T1000 (cell line): ENCODE measurements around the gene PRKD1.
"Not testable (repeated sequence)": the region's sequence is repeated elsewhere in the genome, so short reads cannot be mapped to it uniquely, and the experiment has no call there.

Experiments
- DNase-seq: peaks from one replicate; lab custom pipeline; 2025; ENCODE audit warnings: mixed read lengths; lab: John Stamatoyannopoulos, UW

Gene PRKD1

DNA sequence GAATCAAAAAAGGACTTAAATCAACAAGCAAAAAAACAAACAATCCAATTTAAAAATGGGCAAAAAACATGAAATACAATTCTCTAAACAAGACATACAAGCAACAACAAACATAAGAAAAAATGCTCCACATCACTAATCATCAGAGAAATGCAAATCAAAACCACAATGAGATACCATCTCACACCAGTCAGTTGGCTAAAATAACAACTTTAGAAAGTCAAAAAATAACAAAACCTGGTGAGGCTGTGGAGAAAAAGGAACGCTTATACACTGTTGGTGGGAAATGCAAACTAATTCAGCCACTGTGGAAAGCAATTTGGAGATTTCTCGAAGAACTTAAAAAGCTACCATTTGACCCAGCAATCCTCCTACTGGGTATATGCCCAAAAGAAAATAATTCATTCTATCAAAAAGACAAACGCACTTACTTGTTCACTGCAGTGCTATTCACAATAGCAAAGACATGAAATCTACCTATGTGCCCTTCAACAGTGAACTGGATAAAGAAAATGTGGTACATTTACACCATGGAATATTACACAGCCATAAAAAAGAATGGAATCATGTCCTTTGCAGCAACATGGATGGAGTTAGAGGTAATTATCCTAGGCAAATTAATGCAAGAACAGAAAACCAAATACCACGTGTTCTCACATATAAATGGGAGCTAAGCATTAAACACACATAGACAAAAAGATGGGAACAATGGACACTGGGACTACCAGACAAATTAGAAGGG, 26.9 kb downstream of the PRKD1 start:
- DNase-seq, result no peak

DNA sequence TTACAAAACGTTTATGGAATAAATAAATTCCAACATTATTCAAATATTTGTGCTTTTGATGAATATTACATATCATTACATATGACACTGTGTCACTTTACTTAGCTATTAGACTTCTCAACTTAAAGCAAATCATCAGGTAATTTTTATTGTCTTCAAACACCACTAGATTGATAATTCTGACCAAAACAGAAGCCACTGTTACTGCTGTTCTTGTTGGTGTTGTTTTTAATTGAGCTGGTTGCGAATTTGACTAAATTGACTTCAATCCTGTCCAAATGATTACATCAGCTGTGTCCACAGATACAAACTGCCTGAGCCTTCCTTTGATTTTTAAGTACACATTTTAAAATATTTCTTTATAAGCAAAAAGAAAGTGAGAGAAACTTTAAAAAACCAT, 29.2 kb downstream of the PRKD1 start:
- no peak for DNase-seq

DNA sequence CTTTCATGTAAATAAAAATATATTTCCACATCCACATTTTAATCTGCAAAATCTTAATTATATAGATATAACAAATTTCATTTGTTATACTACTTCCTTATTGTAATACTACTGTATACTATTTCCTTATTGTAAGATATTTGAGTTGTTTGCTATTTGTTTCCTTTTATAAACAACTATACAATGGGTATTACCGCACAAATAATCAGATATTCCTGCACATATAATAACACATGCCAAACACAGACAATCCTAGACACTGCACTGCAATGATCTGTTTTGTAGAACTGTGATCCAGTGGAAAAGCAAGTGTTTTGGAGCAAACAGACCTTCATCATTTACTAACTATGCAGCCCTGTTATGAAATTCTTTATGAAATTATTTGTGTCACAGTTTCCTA, 30.5 kb downstream of the PRKD1 start:
- DNase-seq, result no peak

DNA sequence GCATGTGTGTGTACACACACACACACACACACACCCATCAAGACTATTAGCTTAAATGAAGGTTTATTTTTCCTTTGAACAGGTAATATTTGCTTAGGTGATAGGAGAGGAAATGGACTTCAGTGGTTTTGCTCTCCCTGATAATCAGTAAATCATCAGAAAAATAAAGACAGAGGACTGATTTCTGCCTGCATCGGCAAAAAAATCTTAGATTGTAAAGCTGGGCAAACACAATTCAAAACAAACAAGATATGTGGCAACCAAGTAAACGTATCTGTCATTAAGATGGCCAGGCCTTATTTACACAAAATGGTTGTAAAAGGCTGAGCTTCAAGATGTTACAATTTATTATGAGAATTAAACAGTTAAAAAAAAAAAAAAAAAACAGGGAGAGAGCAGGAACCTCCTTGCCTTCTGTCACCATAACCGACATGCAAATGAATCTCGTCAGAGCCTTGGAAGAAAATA, 31.3 kb downstream of the PRKD1 start:
- no peak for DNase-seq

DNA sequence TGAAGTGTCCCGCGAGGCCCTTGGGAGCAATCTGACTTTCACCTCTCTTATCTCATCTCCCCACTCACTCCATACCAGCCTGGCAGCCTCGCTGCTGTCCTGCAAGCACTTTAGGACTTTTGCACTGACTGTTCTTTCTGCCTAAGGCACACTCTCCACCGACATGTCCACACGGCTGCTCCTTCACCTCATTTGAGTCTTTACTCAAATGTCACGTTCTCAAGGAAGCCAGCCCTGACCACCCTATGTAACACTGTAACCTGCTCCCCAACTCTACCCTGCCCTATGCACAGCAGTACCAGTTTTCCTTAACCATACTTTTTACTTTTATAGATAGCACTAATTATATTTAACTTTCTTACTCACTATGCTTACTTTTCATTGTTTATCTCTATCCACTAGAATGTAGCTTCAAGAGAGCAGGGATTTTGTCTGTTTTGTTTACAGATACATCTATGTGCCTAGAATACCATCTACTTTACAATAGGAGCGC, 32.0 kb downstream of the PRKD1 start:
- DNase-seq, result no peak

DNA sequence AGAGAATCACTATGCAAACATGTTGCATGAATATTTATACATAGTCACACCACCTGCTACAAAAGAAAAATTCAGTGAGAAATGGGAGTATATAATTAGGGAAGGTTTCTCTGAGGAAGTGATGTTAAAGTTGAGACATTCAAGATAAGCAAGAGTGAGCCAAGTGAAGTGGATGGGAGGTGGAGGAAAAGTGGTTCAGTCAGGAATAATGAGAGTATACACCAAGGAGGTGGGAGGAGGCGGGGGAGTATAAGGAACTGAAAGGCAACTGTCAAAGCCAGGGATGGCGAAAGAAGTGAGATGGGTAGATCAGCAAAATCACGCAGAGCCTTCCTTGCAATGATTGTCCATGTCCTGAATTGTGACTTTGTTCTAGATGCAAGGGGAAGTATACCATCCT, 33.7 kb downstream of the PRKD1 start:
- DNase-seq, result no peak

DNA sequence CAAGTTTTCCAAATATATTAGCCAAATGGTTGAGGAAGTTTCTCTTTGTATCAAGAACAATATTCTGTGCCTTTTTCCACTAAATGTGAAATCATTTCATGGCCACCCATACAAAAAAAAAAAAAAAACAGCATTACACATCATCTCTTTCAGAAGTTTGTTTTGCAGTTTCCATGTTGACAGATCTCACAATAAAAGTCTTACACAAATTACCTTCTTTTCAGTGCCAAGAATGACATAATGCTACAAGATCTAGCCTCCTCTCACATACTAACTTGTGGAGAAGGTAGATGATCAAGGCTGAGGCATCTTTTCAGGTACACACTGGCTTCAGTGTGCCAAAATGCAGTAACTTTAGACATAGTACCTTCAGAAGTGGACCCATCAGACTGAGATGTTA, 35.3 kb downstream of the PRKD1 start:
- DNase-seq, result no peak

DNA sequence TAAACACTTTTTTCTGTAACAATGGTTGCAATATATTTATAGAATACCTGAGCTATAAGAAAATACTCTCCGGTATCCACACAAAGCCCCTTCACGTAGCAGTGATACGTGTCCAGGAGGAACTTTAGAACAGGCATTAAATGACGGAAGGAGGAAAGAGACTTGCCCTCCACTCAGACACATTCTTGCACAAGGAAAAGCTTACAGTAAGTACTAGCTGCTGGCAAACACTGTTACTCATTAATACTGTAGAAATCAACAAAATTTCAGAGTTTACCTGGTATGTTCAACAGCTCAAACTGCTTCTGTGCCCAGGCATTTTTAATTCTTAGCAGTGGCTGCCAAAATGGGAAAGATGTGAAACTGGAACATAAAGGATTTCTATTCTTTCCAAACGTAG, 41.7 kb downstream of the PRKD1 start:
- DNase-seq, result no peak

DNA sequence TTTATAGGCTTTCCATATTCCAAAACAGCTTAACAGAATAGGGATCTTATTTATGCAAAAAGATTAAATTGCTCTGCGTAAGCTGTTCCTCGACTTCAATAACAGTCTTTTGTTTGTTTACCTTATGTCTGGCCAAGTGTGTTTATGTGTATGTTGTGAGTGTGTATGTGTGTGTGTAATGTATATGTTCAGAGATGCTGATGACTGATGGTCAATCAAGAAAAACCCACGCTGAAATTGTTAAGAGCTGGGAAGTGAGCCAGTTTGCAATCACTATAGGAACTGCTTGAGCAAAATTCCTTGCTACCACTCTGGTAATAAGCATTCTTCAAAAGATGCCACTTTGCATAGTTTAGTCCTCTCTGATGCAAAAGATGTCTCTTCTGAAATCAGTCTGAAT, 59.6 kb downstream of the PRKD1 start:
- no peak for DNase-seq

DNA sequence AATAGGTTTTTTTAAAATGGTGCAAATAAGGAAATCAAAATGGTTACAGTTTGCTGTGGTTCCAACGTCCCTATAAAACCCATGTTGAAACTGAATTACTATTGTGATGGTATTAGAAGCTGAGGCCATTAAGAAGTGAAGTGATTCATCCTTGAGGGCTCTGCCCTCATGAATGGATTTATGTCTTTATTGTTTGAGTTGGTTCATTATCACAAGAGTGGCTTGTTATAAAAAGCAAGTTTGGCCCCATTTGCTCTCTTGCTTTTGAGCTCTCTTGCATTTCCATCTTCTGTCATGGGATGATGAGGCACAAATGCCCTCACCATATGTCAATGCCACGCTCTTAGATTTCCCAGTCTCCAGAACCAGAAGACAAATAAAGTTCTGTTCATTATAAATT, 62.3 kb downstream of the PRKD1 start:
- no peak for DNase-seq

DNA sequence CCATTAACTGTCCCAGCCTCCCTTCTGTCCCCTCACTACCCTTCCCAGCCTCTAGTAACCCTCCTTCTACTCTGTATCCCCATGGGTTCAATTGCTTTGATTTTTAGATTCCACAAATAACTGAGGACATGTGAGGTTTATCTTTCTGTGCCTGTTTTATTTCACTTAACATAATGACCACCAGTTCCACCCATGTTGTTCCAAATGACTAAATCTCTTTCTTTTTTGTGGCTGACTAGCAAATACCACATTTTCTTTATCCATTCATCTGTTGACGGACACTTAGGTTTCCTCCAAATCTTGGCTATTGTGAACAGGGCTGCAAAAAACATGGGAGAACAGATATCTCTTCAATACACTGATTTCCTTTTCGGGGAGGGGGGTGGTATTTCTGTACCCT, 65.7 kb downstream of the PRKD1 start:
- DNase-seq, result no peak

DNA sequence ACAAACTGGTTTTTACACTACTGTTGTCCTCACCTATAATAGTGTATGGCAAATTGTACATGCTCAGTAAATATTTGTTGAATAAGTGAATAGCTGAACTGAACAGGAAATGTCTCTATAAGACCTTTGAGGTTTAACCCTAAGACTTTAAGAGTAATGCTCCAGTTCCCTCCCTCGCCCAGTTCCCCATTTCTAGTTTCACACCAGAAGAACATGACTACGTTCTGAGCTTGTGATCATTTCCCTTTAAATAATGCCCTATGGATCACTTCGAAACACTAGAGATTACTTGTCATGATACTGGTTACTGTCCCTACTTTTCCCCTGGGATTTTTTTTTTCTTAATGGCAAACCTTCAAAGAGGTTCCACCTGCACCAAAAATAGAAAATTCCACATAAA, 69.3 kb downstream of the PRKD1 start:
- no peak for DNase-seq

DNA sequence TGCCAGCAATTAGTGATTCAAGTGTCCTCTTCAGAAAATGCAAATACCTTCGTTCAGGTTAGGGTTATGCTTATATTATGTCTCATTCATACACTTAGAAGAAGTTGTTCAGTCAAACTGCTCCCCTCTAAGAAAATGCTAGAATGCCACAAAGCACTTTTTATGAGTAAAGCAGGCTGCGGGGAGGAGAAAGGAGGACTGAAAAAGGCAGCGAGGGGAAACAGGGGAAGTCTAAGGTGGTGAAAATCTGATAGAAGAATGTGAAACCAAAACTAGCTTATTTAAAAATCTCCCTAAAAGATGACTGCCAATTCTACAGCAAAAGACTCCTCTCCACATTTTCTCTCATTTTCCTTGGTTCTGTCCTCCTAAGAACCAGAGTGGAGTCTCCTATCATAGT, 70.1 kb downstream of the PRKD1 start:
- no peak for DNase-seq

DNA sequence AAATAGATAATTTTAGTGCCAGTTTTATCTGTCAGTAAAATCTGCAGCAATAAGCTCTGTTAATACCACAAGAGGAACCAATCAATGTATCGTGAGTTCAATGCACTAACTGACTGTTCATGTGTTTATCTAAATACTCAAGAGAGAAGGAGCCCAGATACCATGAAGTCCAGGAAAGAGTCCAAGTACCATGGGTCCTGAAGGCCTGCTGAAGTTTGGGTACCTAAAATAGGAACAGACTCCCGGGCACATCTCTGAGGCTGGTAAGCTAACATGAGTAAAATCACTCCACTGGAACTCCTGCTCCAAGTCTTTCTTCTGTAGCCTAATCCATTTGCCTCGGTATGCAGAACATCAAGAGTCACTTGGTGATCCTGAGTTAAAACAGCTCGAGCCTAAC, 71.1 kb downstream of the PRKD1 start:
- DNase-seq, result no peak

DNA sequence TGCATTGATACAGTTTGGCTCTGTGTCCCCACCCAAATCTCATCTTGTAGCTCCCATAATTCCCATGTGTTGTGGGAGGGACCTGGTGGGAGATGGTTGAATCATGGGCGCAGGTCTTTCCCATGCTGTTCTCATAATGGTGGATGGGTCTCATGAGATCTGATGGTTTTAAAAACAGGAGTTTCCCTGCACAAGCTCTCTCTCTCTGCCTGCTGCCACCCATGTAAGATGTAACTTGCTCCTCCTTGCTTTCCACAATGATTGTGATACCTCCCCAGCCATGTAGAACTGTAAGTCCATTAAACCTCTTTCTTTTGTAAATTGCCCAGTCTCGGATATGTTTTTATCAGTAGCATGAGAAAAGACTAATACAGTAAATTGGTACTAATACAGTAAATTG, 74.0 kb downstream of the PRKD1 start:
- not testable (repeated sequence) for DNase-seq

DNA sequence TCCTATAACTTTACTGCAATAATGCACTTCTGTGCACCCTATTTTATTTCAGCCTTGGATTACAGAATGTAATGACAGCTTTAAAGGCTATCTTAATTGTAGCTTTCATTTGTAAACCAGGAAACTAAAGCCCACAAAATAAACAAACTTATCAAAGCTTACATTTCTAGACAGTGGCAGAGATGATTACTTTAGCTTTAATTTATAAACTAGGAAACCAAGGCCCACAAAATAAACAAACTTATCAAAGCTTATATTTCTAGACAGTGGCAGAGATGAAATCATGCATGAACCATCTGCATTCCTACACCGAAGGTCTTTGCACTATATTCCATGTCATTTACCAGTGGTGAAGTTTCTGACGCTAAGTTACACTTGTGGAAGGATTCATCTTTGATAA, 74.4 kb downstream of the PRKD1 start:
- no peak for DNase-seq

DNA sequence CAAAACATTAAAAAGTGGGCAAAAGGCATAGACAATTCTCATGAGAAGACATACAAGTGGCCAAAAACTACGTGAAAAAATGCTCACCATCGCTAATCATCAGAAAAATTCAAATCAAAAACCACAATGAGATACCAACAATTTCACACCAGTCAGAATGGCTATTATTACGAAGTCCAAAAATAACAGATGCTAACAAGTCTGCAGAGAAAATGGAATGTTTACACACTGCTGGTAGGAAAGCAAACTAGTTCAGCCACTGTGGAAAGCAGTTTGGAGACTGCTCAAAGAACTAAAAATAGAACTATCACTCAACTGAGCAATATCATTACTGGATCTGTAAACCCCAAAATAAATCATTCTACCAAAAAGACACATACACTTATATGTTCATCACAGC, 76.2 kb downstream of the PRKD1 start:
- no peak for DNase-seq

DNA sequence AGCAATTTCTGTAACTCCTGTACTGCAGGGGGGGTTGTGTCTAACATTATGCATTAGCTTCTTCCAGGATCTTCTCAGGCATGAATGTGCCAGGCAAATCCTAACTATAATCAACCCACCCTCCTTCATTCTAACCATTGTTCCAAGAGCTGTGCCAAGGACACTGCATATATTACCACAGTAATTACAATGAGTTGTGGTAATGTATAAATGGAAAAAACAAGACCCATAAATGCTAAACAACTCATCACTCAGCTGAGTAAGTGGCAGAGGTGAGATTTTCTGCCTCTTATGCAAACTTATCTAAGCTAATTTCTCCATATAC, 80.6 kb downstream of the PRKD1 start:
- DNase-seq, result no peak

DNA sequence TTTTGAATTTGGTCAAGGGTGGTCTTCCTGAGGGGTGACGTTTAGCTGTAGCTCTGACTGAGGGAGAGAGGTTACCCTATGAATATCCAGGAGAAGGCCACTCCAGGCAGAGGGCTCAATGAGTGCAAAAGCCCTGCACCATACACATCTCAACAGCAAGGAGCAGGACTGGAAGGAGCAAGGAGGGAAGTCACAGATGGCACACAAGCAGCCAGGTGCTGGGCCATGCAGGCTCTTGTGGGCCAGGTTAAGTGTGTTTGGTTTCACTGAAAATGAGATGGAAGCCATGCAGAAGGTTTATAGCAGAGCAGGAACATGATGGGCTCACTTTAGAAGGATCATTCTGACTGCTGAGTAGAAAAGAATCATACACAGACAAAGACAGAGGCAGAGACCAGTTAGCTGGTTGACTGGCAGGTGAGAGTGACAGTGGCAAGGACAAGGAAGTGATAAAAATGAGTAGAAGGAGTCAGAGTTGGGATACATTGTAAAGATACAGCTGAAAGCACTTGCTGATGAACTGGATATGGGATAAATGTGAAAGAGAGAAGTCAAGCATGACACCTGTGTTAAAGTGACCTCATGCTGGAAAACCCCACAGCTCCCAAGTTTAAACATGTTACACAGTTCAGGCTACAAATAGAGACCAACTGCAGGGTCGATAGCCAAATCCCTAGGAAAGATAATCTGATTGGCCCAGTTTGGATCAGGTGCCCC, 81.2 kb downstream of the PRKD1 start:
- no peak for DNase-seq

DNA sequence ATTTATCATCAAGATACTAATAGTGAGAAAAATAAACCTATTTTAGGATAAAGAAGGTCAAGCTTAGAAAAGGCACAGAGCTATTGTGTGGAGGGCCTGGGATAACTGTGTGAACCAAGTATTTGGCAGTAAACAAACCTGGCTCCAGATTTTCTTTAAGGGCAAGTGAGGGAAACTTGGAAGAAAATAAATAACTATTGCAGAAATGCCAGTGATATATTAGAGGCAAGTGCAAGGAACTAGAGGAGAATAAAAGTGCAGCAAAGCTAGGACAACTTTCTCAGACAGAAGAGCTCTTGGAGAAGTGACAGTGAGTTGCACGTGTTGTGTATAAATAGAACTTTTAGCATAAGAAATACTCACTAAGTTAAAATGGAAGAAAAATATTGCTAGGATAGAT, 83.7 kb downstream of the PRKD1 start:
- no peak for DNase-seq

DNA sequence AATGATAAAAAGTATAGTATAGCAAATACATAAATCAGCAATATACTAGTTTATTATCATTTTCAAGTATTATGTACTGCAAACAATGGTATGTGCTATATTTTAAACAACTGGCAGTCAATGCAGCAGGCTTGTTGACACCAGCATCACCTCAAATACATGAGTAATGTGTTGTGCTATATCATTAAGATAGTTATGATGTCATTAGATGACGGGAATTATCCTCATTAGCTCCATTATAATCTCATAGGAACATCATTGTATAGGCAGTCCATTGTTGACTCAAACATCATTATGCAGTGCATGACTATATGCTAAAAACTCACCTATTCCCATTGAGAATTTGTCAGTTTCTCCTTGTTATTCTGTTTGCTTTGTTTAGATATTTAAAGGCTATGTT, 85.4 kb downstream of the PRKD1 start:
- no peak for DNase-seq

DNA sequence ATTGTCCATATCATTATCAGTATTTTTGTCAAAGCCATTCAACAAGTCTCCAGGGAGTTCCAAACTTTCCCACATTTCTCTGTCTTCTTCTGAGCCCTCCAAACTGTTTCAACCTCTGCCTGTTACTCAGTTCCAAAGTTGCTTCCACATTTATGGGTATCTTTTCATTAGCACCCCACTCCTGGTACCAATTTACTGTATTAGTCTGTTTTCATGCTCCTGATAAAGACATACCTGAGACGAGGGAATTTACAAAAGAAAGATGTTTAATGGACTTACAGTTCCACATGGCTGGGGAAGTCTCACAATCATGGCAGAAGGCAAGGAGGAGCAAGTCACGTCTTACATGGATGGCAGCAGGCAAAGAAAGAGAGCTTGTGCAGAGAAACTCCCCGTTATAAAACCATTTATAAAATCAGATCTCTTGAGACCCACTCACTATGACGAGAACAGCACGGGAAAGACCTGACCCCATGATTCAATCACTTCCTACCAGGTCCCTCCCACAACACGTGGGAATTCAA, 87.2 kb downstream of the PRKD1 start:
- not testable (repeated sequence) for DNase-seq

DNA sequence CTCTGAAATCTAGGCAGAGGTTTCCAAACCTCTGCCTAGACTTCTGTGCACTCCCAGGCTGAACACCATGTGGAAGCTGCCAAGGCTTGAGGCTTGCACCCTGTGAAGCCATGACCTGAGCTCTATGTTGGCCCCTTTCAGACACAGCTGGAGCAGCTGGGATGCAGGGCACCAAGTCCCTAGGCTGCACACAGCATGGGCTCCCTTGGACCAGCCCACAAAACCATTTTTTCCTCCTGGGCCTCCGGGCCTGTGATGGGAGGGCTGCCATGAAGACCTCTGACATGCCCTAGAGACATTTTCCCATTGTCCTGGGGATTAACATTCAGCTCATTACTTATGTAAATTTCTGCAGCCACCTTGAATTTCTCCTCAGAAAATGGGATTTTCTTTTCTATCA, 88.0 kb downstream of the PRKD1 start:
- DNase-seq, result not testable (repeated sequence)

DNA sequence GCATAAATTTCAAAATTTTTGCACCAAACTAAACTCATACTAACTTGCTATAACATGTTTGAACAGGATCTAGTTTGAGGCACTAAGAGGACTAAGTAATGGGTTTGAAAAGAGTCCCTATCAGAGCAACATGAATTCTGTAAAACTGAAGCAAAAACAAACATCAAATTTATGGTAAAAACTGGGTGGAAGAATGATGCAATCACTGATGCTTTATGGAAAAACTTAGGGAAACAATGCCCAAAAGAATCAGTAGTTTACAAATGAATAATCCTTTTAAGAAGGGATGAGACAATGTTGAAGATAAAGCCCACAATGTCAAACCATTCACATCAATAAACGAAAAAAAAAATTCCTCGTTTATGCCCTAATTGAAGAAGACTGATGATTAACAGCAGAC, 88.9 kb downstream of the PRKD1 start:
- DNase-seq, result no peak
